GM19452 (cell line): ENCODE data around the gene PPEF1.
"Not testable (repeated sequence)": the region's sequence is repeated elsewhere in the genome, so short reads cannot be mapped to it uniquely, and the experiment has no call there.

Experiments used
- ATAC-seq: cut with Tn5 transposase; IDR thresholded peaks from one replicate; pipeline ENCODE4 v1.9.1; 2021; ENCODE audit not compliant: unreplicated experiment

The PPEF1 gene

DNA sequence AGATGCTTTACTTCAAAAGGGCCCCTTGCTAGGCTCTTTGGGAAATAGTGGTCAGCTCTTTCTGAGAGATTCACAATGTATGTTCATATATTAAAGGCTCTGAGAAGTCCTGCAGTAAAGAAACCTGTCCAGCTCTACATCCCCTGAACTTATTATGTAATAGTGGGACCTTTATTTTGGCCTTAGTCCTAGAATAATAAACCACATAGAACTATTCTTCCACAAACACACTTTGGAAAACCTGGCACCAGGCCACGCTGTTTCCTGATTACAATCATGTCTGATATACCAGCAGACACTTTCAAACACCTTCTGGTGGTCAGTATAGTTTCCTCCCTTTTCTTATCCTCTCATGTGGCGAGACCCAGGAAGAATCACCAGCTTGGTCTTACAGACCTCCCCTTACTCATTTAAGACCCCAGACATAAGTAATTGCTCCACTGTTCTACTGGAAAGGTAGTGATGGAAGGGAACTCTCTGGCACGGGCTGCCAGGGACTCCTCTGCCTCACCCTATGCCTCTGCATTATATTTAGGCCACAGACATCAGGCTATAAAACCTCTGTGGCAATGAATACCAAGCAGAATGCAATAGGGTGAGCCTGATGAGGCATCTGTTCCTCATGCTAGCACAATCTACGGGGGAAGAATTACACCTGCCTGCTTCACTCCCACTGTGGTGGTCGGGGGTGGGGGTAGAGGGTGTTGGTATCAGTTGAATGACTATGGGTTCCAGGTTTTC is 5.7 kb upstream of the PPEF1 start:
- no peak for ATAC-seq

DNA sequence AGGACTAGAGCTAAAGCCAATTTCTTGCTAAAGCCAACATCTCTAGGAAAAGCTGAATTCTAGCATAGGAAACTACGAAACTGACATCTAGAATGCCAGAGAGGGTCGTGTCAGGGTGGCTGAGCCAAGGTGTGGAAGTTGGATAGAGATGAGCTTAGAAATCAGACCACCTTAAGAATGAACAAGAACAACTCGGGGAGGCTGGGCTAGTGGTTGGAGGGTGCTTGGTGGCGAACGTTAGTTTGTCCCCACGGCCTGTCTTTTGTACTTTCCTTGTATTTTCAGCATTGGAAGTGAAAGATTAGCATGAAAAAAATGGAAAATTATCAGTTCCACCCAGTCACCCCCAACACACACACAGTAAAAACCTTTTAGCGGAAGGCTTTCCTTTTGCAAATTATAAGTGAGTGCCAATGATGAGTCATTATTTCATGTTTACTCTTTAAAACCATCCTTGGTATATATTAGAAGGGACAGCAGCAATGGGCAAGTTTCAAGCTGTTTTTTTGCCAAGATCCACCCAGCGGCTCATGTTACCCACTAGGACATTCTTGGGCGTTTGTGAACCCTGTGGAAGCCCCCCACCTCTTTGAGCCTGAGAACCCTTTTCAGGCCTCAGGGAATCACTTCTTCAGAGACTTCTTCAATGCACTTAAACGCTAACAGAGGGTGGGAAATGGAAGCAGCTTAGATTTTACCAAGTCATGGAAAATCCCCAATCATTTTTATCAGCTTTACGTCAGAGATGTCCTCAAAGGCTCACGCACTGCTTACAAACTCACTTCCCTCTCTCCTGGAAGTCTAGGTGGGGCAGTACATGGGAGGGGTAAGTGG is 4.9 kb upstream of the PPEF1 start:
- no peak for ATAC-seq

DNA sequence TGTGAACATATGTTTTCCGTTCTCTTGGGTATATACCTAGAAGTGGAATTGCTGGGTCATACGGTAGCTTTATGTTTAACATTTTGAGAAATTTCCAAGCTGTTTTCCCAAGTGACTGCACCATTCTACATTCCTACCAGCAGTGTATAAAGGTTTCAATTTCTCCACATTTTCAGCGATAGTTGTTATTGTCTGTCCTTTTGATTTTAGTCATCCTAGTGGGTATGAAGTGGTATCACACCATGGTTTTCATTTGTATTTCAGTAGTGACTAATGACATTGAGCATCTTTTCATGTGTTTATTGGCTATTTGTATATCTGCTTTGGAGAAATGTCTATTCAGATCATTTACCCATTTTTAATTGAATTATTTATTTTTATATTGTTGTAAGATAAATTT is 2.4 kb downstream of the PPEF1 start:
- no peak for ATAC-seq

DNA sequence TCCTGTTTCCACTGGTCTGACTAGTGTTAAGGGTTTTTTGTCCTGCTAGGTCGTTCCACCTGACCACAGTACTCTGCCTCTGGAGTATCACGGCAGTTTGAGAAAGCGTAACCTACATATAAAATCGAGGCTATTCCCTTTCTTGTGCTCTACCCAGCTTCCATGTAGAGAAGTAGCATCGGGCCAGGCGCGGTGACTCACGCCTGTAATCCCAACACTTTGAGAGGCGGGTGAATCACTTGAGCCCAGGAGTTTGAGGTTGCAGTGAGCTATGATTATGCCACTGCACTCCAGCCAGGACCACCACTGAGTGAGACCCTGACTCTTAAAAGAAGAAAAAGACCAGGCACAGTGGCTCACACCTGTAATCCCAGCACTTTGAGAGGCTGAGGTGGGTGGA is 7.5 kb downstream of the PPEF1 start:
- ATAC-seq, result no peak

DNA sequence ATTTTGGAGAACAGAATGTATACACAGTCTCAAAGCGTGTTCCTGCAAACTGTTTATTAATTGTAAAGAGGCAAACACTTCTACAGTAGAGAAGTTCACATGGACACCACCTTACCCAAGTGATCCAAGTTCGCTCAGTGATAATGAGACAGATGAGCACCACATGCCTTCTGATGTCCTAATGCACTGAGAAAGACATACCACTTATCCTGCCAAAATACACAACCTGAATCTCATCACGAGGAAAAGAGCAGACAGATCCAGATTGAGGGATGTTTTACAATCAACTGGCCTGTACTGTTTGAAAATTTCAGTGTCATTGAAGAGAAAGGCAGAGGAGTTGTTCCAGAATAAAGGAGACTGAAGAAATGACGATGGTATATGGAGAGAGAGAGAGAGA is 12.4 kb downstream of the PPEF1 start:
- no peak for ATAC-seq

DNA sequence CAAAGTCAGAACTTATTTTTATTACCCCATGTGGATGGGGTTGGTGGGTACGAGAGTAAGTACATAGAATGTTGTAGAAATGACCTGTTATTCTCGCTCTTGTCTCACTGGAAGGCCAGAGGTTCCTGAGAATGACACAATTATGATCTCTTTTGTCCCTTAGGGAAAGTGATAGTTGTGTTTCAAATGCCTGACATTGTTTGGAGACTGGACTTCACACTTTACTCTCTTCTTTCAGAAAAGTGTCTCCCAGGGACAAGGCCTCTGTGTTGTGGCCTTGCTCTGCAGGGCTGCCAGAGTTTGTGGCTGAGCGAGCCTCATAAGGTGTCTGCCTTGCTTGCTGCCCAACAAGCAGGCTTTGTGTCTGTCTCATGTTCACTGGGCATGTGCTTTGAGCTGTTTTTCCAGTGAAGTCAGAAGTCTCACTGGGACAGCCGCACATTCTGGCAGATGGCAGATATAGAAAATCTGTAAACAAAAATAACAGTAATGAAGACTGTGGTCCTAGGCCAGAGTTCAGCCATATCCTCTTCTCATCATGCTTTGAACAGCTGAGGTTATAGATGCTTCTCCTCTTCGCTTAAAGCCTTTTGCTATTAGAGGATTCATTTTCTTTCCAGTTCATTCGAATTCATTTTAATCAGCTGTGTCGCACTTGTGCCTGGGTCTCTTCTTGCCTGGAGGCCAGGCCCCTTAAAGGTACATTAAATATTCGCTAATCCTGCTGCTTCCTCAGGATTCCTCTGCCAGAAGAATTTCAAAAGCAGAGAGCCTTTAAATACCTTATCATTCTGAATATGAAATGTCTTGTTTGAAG is 14.4 kb downstream of the PPEF1 start:
- no peak for ATAC-seq

DNA sequence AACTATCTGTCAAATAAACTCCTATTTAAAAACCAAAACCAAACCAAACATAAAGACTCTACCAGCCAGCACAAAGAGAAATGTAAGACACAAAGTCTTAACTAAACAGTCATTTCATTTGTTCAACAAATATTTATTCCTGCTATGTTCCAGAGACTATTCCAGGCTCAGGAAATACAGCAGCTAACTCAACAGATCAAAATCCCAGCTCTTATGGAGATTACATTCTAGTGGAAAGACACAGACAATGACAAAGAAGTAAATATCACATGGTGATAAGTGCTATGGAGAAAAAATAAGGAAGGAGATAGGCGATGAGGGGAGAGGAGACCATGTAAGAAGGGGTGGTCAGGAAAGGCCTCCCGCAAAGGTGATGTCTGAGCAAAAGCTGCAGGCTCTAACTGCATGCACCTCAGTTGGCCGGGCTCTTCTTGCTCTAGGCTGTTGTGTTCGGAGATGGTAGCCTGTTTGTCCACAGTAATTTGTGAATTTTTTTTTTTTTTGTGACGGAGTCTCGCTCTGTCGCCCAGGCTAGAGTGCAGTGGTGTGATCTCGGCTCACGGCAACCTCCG is 15.1 kb downstream of the PPEF1 start:
- no peak for ATAC-seq

DNA sequence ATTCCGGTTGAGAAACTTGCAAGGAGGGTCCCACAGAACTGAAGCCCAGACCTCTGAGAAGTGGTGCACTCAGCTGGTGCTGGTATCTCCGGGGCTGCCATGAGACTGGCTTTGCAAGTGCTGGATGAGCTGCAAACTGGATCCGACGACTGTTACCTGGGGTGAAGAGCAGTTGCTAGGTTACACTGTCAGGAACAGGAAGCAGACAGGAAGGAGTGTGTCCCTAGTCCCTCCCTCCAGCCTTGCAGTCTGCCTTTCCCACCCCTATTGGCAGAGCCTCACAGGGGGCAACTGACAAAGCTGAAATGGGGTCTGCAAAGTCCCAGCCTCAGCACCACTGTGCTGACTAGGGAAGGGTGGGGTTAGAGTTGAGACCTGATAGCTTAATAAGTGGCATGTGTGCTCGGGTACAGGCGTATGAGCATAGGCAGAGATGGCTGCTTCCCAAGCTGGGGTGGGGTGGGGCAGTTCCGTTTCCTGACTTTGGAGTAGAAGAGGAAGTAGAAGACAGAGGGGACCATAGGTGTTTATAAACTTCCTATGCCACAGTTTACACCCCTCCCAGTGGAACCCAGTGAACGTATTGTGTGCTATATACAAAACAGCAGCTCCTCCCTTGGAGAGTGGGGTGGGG is 18.0 kb downstream of the PPEF1 start:
- no peak for ATAC-seq

DNA sequence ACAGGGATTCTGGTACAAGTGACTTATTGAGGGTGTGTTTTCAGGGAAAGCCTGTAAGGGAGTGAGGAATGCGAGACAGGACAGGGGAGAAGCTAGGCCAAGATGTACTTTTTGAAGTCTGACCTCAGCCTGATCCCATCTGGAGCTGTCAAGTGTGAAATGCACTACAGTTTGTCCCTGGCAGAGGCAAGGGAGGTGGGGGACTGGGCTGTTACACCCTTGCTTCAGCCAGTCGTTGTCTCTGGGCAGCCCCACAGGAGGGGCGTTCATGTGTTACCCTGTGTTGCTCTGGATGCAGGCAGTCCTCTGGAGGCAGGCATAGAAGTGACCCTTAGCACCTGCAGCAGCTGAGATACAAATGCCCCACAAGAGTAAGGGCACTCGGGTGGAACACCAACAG is 25.8 kb downstream of the PPEF1 start:
- ATAC-seq, result no peak

DNA sequence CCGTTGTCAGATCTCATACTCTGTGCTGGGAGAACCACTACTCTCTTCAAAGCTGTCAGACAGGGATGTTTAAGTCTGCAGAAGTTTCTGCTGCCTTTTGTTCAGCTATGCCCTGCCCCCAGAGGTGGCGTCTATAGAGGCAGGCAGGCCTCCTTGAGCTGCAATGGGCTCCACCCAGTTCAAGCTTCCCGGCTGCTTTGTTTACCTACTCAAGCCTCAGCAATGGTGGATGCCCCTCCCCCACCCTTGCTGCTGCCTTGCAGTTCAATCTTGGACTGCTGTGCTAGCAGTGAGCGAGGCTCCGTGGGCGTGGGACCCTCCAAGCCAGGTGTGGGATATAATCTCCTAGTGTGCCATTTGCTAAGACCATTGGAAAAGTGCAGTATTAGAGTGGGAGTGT is 32.2 kb downstream of the PPEF1 start:
- ATAC-seq, result not testable (repeated sequence)

DNA sequence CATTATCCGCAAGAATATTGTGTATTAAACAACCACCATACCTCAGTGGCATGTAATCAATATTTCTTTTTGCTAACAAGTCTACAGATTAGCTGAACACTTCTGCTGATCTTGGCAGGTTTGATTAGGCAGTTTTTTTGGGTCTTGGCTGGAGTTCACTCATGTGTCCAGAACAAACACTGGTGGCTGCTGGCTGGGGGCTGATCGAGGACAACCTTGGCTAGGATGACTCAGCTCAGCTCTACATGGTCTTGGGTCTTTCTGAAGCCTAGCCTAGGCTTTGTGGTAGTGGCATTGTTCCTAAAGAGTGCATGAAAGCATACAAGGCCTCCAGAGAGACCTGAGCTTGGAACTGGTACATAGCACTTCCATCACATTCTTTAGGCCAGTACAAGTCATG is 41.1 kb downstream of the PPEF1 start:
- ATAC-seq, result no peak

DNA sequence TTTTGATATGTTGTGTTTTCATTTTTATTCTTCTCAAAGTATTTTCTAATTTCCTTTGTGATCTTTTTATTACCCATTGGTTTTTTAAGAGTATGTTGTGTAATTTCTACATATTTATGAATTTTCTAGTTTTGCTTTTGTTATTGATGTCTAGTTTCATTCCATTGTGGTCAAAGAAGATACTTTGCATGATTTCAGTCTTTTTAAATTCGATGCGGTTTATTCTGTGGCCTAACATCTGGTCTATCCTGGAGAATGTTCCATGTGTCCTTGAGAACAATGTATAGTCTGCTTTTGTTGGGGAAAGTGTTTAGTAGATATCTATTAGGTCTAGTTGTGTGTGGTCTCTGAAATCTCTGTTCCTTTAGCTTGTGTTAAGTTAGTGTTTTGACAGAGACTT is 46.2 kb downstream of the PPEF1 start:
- ATAC-seq, result no peak

DNA sequence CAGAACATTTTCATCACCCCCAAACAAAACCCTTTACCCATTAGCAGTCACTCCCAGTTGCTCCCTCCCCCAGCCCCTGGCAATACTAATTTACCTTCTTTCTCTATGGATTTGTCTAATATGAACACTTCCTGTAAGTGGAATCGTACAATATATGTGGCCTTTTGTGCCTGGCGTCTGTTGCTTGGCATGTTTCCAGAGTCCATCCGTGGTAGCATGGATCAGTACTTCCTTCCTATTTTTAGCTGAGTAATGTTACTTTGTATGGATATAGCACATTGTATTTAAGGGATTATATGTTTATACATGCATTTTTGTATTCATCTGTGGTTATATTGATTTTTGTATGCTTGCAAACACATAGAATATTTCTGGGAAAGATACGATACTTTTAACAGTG is 48.2 kb downstream of the PPEF1 start:
- ATAC-seq, result no peak

DNA sequence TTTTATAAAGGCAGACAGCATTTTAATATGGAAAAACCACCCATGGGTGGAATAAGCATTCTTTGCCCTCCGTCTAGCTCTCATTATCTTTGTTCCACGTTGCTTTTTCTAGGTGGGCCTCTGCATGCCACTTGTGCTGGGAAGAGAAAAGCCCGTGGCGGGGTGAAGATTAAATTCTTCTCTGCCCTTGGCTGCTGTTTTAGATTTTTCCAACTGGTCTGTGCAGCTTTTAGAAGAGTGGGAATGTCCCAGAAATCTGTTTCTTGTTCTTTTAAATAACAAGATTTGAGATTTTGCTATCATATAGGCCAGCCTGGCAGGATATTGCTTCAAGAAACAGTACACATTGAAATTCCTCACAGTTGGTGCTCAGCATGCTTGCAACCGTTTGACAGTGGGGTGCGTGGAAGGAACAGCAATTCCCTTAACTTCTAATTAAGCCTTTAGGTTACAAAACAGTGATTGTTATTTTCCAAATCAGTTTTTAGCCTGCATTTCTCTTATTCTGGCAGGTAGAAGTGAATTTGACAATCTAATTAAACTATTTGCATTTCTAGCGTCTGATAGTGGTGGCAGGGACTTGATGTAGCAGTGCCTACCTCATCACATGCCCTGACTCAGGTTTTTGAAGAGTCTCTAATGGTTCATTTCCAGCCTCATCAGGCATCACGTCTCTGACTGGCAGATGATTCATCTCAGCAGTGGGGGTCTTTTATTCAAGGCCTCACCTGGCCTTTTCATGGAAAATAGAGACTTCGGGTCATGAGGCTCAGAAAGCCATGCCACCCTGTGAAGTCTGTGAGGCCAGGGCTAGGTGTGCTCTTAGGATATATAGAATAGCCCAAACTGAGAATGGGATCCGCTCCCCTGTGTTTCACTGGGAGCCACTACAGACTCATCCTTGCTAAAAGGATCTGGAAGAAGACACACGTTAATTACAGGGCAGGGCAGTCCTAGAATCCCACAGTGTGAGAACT is 50.8 kb downstream of the PPEF1 start:
- ATAC-seq, result no peak

DNA sequence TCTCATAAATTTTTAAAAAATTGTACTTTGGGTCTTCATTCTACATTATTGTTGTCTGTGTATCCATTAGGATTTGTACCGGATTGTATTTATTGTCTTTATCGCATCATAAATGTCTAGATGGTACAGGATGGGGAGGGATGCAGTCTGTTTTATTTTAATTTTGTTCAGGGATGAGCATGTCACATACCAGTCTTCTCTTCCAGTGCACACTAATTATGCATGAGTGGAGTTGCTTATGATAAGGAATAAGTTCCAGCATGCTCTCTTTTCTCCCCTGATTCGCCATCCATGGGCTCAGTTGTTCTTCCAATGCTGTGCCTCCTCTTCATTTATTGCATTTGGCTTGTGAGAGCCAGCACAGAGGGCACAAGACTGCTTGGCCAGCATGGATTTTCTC is 54.3 kb downstream of the PPEF1 start:
- no peak for ATAC-seq

DNA sequence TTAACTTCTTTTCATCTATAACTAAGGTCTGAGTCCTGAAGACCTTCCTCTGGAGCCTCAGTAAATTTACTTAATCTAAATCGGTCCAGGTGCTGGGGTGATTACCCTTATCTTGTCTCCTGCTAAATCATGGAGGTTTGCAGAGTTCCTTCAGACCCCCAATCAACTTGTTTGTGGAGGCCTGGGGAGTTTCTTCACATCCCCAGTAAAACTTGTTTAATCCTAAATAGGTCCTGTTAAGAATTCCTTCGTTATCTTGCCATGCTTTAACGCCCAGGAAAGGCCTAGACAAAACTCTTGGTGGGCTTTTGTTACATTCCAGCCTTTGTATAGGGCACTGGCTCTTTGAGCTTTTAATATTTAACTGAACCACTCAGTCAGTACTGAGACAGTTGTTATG is 55.7 kb downstream of the PPEF1 start:
- not testable (repeated sequence) for ATAC-seq

DNA sequence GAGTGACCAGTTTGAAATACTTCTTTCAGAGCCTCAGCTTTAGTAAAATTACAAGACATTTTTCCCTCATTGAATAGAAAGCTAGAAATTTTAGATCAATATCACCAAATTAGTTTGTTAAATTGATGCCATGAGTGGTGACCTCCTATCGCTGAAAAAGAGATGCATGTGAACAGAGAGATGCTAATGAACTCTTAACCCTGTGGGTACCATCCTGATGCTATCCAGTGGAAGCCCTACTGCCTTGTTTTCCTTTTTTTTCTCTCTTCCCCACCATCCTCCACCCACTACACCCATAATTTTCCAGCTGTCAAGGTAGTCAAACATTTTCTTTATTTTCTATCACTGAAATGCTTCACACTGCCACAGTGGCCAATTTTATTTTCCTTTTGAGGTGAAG is 61.9 kb downstream of the PPEF1 start:
- no peak for ATAC-seq

DNA sequence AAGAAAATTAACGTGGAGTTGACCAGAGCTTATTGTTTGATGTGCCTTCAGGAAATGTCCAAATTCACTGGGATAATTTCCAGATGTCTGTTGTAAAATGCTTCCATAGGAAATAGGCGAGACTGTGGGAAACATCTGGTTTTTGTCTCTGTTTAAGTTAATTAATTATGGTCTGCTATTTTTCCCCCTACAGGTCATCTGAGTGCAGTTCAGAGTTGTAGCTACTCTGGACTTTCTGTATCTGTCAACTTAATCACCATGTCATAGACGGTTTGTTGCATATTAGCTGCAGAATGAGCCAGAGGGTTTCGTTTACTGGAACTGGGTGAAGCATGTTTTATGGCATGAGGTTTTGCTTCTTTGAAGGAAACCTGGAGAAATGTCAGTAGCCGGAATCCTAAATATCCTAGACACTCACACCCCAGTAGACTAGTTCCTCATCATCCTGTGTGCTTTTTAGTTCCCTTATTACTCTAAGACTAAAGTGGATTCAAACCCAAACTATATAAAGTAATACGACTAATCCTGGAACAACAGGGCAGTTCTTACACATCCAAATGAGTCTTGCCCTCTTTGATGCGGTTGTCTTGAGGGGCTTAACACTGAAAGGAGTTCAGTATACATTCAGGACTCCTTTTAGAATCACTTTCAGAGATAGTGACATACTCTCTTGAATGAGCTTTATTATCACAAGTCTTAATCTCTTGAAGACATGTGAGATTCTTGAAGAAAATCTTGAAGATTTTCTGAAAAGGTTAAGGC is 62.5 kb downstream of the PPEF1 start:
- no peak for ATAC-seq

DNA sequence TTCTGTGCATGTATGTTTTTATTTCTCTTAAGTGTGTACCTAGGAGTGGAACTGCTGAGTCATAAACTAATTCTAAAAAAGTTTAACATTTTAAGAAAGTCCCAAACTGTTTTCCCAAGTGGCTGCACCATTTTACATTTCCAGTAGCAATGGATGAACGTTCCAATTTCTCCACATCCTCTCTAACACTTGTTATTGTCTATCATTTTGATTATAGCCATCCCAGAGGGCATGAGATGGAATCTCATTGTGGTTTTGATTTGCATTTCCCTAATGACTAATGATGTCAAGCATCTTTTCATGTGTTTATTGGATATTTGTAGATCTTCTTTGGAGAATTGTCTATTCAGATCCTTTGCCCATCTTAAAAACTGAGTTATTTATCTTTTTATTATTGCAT is 82.5 kb downstream of the PPEF1 start:
- ATAC-seq, result no peak
